HG03060 (cell line): ENCODE data around the gene AFMID.
"Not testable (repeated sequence)": the region's sequence is repeated elsewhere in the genome, so short reads cannot be mapped to it uniquely, and the experiment has no call there.

ENCODE experiments used
- ATAC-seq: cut with Tn5 transposase; IDR thresholded peaks from one replicate; pipeline ENCODE4 v1.9.1; 2021; ENCODE audit warnings: low read depth, moderate number of reproducible peaks; ENCODE audit not compliant: unreplicated experiment

Gene AFMID

DNA sequence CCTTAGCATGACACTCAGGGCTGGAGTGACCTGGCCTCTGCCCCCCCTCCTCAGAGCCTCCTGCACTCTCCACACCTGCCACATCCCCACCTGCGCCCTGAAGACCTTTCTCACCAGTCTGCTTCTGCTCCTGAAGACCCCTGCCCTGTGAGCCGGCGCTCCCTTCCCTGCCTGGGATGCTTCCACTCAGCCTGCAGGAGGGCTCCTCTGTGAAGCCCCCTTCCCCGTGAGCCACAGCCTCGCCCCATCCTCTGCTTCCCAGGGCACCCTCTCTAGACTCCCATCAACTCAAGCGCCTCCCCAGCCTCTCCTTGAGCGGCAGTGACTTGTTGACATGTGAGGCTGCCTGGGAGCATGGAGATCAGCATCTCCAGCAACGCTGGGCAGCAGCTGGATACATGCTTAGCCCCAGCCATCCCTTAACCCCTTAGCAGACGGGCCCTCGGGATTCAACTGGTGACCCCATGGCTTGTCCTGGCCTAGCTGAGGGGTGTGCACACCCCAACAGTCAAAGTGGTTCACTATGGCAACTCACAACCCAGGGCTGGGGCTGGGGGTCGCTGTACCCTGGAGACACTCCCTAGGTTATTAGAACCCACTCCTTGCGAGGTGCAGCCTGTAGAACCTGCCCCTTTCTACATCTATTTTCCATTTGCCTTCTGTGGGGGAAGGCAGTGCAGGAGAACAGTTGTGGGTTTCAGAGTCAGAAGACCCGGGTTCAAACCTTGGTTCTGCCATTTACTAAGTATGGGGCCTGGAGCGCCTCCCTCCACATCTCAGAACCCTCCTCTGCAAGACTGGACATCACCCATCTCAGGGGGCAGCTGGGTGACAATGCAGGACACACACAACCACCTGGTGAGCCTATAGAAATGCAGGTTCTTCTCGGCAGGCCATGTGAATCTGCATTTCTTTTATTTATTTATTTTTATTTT, 65.8 kb downstream of the AFMID start:
- no peak for ATAC-seq

DNA sequence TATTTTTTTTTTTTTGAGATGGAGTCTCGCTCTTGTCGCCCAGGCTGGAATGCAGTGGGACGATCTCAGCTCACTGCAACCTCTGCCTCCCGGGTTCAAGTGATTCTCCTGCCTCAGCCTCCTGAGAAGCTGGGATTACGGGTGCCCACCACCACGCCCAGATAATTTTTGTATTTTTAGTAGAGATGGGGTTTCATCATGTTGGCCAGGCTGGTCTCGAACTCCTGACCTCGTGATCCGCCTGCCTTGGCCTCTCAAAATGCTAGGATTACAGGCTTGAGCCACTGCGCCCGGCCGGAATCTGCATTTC, 66.4 kb downstream of the AFMID start:
- ATAC-seq: not testable (repeated sequence)

DNA sequence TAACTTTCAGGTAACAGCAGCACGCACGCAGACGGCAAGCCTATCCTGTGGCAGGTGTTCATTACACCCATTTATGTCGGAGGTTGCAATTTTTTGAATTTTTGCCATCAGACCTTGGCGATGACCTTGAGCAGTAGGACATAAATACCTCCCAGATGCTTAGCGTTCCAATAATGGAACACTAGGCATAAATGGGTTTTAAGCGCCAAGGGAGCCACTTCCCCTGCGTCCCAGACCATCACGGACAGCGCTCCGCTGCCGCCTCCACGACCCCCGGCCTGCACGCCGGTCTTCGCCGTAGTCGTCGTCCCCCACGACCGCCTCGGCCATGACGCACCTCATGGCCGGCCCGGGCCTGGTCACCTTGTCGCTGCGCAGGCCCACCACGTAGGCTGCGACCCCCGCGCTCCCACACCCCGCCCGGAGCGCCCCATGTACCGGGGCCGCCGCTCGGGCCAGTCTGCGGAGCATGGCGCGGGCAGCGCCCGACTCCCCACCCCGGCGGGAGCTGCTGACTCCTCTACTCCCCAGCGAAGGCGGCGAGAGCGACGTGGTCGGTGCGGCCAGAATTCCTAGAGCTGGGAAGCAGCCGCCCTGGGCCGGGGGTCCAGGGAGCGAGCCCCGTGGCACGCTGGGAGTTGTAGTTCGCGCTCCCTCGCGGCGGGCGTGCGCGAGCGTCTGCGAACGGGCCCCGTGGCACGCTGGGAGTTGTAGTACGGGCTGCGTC, 66.9 kb downstream of the AFMID start:
- ATAC-seq: no peak

DNA sequence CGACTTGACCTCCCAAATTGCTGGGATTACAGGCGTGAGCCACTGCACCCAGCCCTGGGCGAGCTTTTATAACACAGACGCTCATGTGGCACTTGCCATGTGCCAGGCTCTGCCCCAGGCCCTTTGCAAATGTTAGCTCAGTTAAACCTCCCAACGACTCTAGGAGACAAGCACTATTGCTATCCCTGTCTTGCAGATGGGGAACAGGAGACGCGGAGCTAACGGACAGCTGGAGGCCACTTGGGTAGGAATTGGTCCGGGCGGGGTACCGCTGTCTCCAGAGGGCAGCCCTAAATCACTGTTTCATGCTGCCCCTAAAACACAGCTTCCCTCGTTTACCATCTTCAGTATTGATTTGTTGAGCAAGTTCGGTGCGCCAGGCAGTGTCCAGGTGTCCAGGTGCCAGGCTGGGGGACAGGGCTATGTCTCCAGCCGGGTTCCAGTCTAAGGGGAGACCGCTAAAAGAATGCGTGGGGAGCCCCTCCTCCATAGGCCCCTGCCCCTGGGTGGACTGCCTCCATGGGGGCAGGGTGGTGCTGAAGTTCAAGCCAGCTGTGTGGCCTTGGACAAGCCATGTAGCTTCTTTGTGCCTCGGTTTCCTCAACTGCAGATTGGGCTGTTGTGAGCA, 68.0 kb downstream of the AFMID start:
- ATAC-seq: no peak

DNA sequence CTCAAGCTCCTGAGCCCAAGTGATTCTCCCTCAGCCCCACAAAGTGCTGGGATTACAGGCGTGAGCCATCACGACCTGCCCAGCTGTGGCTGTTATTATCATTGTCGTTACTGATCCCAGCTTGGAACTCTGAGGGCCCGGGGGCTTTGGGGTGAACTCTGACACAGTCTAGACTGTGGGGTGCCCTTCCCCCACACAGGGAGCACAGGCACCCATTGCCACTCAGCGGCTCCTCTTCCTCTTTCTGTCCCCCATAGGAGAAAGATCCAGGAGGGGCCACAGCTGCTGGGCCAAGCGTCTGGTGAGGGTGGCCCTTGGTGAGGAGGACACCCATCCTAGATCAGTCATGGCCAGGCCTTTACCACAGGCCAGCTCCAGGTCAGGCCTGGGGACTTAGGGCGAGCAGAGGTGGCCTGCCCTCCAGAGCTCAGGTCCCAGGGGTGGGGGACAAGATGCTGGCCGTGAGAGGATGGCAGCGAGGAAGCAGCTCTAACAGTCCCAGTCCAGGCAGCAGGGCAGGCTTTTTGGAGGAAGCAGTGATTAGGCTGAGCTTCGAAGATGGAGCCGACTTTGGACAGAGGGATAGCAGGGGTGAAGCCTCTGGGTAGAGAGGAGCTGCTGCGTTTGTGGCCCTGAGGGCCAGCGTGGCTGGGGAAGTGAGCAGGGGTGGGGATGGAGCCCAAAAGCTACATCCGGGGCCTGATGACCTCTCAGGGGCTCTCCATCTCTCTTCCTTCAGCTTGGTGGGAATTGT, 69.0 kb downstream of the AFMID start:
- ATAC-seq: no peak

DNA sequence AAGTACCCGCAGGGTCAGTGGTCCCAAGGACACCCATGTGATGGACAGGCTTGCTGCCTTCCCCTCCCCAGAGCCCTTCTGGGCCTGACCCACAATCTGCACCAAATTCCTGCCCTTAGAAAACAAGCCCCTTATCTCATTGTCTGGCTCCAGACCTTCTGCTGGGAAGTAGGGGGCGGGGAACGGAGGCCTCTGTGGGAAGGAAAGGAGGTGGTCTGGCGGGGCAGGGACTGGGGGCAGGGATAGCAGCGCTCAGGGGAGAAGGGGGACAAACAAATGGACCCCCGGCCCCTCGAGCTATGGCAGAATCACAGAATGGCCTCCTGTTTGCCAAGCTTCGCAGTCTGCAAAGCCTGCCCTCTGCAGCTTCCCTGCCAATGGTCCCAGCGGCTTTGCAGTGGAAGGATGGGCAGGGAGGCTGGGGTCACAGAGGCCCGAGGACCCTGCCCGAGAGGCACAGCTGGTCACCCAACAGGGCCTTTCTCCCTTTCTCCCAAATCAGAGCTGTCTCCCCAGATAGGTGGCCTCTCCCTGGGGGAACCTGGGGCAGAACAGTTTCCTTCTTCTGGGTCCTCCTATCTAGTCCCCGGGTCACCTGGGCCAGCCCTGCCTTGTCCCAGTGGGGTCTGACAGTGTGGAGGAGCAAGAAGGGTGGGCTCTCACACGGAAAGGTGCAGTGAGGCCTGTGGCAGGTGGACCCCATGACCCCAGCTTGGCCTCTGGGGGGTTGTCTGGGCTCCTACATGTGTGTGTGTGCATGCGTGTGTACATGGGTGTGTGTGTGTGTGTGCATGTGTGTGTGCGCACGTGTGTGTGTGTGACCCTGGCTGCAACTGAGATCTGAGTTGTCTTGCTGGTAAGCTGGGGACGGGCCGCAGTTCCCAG, 69.8 kb downstream of the AFMID start:
- no peak for ATAC-seq
